GM20431 (cell line): ENCODE measurements around the gene RELN.

Experiments
- in situ Hi-C: fragments of 300-500 bp; cut with MseI, MboI; formaldehyde crosslinking; loops from one replicate; pipeline ENCODE4 v1.15.0; 2020; ENCODE audit warnings: low sequenced_read_pairs; ENCODE audit not compliant: unreplicated experiment

The RELN gene

DNA sequence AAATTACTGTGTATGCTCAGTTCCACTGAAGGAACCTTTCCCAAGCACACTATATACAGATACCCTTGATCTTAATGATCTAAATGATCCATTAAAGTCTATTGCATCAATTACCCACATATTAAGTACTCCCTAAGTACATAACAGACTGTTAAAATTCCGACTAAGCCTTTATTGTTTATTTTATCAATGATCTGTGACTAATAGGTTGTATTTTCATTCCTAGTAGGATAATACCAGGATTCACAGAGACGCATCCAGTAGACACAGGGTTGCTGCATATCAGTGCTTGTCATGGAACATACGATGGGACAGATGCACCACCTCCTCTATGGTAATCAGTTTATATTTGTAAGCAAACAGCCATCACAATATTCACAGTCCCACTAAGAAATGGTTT lies 383.8 kb downstream of the RELN start:
- in situ Hi-C loops = no loop called here

GRCh38 chr7:103598326-103598905 lies 391.0 kb downstream of the RELN start:
- in situ Hi-C loops = no loop called here

- in situ Hi-C loops = no loop called here
Observed at GRCh38 chr7:103597606-103598005, 391.9 kb downstream of the RELN start.

GRCh38 chr7:103594186-103594585 lies 395.3 kb downstream of the RELN start:
- in situ Hi-C loops = no loop called here

DNA sequence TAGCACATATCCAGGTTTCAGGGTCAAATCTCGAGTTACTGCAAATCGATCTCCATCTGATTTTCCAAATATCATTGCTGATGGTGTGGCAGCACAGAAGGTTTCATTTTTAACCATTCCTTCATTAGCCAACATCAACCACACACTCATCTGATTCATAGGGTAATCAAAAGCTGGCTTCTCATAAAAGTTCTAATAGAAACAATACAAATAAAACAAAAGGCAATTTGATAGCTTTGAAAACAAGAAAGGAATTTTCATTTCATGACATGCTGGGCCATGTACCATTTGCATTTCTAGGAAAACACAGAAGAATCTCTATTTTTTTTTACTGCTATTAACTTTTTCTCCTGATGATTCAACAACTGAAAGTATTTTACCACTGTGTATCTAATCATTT lies 395.8 kb downstream of the RELN start:
- in situ Hi-C loops = no loop called here

- in situ Hi-C loops = no loop called here
Observed at GRCh38 chr7:103592844-103593243, 396.6 kb downstream of the RELN start.

DNA sequence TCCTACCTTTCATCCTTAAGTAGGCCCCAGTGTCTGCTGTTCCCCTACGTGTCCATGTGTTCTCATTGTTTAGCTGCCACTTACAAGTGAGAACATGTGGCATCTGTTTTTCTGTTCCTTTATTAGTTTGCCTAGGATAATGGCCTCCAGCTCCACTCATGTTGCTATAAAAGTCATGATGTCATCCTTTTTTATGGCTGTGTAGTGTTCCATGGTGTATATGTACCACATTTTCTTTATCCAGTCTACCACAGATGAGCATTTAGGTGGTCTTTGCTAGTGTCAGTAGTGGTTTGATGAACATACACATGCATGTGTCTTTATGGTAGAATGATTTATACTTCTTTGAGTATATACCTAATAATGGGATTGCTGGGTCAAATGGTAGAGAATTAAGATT lies 397.3 kb downstream of the RELN start:
- in situ Hi-C loops = no loop called here

GRCh38 chr7:103580031-103580430 lies 409.4 kb downstream of the RELN start:
- in situ Hi-C loops = no loop called here

- in situ Hi-C loops = no loop called here
Observed at GRCh38 chr7:103577059-103577458, 412.4 kb downstream of the RELN start.

GRCh38 chr7:103576641-103577040 lies 412.8 kb downstream of the RELN start:
- in situ Hi-C loops = no loop called here

DNA sequence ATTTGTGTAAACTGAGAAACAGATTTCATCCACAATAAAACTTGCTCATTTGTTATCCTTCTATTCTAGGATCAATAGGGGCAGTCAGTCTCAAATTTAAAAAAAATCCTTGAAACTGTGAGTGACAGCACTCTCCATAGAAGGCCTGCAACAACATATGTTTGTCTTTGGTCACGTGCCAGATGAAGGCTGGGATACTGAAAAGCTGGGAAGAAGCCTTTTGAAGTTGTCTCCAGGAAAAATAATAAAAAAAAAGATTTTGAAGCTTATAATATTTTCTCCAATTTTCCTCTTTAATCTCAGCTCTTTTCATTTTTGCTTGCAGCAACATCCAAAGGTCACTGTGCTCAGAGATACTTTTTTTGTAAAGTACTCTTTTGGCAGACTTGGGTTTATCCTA lies 414.9 kb downstream of the RELN start:
- in situ Hi-C loops = loop anchor here (25.0 kb wide), 1 partner anchor 588 kb away; no protein-coding TSS in a partner anchor

GRCh38 chr7:103573479-103574058 lies 415.9 kb downstream of the RELN start:
- in situ Hi-C loops = loop anchor here (25.0 kb wide), 1 partner anchor 589 kb away; no protein-coding TSS in a partner anchor

DNA sequence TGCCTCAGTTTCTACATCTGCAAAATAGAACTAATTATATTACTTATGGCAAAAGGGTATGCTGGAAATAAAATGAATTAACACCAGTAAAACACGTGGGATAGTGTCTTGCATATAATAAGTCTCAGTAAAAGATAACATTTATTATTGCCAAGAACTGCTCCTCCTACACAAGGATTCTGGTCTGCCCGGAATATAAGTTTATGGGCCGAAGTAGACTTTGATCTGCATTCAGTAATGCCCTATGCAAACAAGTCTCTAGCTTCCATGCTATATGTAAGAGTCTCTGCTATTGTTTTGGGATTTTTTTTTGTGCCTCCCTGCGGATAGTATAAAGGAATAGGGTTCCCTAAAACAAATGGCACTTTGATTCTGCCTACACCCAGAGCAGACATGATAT lies 417.9 kb downstream of the RELN start:
- in situ Hi-C loops = loop anchor here (25.0 kb wide), 1 partner anchor 591 kb away; no protein-coding TSS in a partner anchor

GRCh38 chr7:103569621-103570305 lies 419.7 kb downstream of the RELN start:
- in situ Hi-C loops = loop anchor here (25.0 kb wide), 1 partner anchor 593 kb away; no protein-coding TSS in a partner anchor

DNA sequence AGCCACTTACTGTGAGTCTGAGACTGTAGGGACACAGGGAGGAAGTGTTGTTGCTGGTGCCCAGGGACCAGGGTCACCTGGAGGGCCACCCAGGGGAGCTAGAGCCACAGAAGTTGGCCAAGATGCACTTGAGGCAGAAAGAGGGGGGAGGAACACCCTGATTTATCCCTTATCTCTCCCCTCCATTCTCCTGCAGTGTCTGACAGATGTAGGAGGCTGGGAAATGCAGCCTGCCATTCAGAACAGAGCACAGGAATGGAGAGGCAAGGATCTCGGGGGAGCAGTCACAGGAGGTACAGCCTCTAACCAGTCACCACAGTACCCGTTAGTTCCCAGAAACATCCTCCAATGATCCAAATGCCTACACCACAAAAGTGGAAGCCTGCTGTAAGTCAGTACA lies 425.0 kb downstream of the RELN start:
- in situ Hi-C loops = loop anchor here (25.0 kb wide), 1 partner anchor 598 kb away; no protein-coding TSS in a partner anchor

DNA sequence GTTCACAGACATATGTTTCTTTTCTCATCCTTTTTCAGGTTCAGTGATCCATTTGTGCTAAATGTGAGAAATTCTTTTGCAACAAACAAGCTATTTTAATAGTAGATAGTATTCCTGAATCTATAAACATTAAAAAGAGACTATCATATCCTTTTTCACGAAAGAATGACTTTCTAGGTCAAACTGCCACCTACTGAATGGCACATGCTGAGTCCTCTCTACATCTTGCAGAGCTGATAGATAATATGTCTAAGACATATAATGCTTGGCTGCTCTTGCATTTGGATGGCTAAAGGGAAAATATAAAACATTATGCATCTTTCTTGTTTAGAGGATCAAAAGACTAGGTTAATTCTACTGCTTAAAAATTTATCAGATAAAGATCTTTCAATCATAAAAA lies 429.3 kb downstream of the RELN start:
- in situ Hi-C loops = loop anchor here (25.0 kb wide), 1 partner anchor 602 kb away; no protein-coding TSS in a partner anchor

DNA sequence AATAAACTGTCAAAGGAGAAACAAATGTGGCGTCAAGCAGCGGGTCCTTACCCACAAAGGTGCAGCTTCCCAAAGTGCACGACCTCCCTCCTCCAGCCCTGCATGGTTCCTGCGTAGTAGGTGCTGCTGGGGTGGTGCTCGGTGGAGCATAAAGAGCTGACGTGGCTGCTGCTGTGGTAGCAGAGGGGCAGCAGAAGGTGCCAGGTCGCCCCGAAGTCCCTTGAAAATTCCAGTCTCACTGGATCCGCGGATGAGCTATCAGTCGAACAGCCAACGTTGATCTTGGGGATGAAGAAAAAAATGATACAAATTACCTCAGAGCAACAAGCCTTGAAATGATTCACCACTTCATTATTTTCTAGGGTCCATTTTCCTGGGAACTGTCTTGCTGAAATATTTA lies 438.4 kb downstream of the RELN start:
- in situ Hi-C loops = loop anchor here (25.0 kb wide), 1 partner anchor 611 kb away; no protein-coding TSS in a partner anchor

DNA sequence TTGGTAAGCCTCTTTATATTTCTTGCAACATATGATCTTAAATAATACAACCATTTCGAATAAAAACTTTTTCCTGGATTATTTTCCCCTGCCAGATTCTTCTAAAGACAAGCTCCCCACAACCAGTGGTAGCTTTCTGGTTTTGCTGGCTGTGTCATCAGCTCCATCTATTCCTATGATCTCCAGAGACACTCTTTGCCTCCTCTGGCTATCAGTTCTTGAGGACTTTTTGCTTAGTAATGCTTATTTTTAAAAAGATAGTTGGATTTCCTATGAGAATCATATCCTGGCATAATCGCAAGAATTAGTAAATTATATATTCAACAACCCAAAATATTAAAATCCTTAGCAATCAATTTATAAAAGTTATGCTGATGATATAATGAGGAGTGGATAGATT lies 439.7 kb downstream of the RELN start:
- in situ Hi-C loops = loop anchor here (25.0 kb wide), 1 partner anchor 613 kb away; no protein-coding TSS in a partner anchor

- in situ Hi-C loops = no loop called here
Observed at GRCh38 chr7:103547451-103548284, 441.8 kb downstream of the RELN start.

DNA sequence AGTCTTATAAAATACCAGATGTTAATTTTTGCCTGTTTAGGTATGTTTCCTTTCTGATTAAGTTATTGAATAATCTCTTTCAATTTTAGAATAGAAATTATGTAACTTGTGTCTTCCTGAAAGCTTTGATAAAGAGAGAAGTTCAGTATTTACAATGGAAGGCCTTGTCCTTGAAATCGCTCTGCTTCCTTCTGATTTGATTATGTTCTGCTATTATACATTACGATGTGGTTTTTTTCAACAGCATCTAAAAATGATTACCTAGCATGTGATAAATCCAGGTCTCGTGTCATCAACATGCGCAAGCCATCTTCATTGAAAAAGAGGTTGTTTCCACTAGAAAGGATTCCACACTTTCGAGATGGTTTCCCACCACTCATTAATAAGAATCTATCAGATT lies 447.0 kb downstream of the RELN start:
- in situ Hi-C loops = no loop called here
